ENCODE data around the gene MANBA. TPM values are rescaled to one million over a fixed set of nuclear protein-coding genes. Genes with fewer than 3 reads are reported as not detected.

The MANBA gene
- total RNA-seq, 1 experiment from 2014 or later, result 14.5 TPM

DNA sequence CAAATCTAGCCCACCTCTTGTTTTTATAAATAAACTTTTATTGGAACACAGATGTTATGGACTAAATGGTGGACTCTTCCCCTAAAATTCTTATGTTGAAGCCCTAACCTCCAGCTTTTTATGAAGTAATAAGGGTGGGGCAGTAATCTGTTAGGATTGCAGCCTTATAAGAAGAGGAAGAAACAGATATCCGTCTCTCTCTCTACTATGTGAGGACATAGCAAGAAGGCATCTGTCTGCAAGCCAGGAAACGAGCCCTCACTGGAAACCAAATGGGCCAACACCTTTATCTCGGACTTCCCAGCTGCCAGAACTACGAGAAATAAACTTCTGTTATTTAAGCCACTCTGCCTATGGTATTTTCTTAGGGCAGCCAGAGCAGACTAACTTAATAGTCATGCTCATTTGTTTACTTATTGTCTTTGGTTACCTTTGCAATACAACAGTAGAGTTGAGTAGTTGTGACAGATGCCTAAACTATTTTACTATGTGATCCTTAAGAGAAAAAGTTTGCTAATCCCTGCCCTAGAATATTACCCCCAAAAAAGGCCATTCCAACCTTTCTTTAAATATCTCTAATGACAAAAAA lies 67.4 kb downstream of the MANBA start:
- TF ChIP-seq SIN3A (IDR thresholded peaks at IDR 0.05; ENCODE audit: borderline replicate concordance, insufficient read depth, low read depth, low read length), result no peak
- TF ChIP-seq, protein P1, sequence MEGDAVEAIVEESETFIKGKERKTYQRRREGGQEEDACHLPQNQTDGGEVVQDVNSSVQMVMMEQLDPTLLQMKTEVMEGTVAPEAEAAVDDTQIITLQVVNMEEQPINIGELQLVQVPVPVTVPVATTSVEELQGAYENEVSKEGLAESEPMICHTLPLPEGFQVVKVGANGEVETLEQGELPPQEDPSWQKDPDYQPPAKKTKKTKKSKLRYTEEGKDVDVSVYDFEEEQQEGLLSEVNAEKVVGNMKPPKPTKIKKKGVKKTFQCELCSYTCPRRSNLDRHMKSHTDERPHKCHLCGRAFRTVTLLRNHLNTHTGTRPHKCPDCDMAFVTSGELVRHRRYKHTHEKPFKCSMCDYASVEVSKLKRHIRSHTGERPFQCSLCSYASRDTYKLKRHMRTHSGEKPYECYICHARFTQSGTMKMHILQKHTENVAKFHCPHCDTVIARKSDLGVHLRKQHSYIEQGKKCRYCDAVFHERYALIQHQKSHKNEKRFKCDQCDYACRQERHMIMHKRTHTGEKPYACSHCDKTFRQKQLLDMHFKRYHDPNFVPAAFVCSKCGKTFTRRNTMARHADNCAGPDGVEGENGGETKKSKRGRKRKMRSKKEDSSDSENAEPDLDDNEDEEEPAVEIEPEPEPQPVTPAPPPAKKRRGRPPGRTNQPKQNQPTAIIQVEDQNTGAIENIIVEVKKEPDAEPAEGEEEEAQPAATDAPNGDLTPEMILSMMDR (IDR thresholded peaks at IDR 0.05), result no peak
- TF ChIP-seq POLR2AphosphoS5 (IDR thresholded peaks at IDR 0.05; ENCODE audit: low read depth, low read length), result no peak

DNA sequence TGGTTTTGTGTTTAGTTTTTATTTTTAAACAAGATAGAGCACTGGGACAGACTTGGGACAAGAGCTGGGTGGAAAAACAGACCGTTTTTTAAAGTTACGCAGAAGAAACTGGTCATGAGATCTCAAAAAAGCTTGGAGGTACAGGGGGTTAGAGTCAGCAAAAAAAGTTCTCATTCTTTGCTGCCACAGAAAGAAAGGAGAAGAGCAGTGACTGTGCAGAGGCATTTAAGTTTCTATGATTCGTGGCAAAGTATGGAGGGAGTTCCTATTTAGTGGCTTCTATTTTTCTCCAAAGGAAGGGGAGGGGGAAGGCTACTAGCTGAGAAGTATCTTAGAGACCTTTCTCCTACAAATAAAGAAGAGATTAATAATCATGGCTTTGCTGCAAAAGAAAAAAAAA lies 68.3 kb downstream of the MANBA start:
- ChIA-PET POLR2A (no interaction called here), CTCF (interaction anchor here (0.7 kb wide), 1 partner anchor 39 kb away, joined by 3 read pairs; no protein-coding TSS in a partner anchor)
- no peaks in the 10 kb centered on the region for H3K27me3 ChIP-seq (ENCODE audit: control insufficient read depth, insufficient read depth, low read length)
- intact Hi-C loops (cut with micrococcal nuclease; ENCODE audit: unreplicated experiment), result no loop called here
- H3K27ac ChIP-seq (ENCODE audit: low read length), result no peak overlapping the region
- no peak for ATAC-seq
- H3K36me3 ChIP-seq (ENCODE audit: control insufficient read depth, insufficient read depth, low read length), result no peaks in the 10 kb centered on the region
- no peaks in the 10 kb centered on the region for H3K4me1 ChIP-seq (ENCODE audit: control insufficient read depth, insufficient read depth, low read length)
- in situ Hi-C loops (cut with HindIII; ENCODE audit: low pct_unique_long_range_greater_than_20kb, low sequenced_read_pairs), result no loop called here
- TF ChIP-seq TCF7L2 (IDR thresholded peaks at IDR 0.05; ENCODE audit: low read depth, low read length) (no peak), SIN3A (IDR thresholded peaks at IDR 0.05; ENCODE audit: borderline replicate concordance, insufficient read depth, low read depth, low read length) (no peak), POLR2AphosphoS5 (IDR thresholded peaks at IDR 0.05; ENCODE audit: low read depth, low read length) (no peak)
- TF ChIP-seq, protein P2, sequence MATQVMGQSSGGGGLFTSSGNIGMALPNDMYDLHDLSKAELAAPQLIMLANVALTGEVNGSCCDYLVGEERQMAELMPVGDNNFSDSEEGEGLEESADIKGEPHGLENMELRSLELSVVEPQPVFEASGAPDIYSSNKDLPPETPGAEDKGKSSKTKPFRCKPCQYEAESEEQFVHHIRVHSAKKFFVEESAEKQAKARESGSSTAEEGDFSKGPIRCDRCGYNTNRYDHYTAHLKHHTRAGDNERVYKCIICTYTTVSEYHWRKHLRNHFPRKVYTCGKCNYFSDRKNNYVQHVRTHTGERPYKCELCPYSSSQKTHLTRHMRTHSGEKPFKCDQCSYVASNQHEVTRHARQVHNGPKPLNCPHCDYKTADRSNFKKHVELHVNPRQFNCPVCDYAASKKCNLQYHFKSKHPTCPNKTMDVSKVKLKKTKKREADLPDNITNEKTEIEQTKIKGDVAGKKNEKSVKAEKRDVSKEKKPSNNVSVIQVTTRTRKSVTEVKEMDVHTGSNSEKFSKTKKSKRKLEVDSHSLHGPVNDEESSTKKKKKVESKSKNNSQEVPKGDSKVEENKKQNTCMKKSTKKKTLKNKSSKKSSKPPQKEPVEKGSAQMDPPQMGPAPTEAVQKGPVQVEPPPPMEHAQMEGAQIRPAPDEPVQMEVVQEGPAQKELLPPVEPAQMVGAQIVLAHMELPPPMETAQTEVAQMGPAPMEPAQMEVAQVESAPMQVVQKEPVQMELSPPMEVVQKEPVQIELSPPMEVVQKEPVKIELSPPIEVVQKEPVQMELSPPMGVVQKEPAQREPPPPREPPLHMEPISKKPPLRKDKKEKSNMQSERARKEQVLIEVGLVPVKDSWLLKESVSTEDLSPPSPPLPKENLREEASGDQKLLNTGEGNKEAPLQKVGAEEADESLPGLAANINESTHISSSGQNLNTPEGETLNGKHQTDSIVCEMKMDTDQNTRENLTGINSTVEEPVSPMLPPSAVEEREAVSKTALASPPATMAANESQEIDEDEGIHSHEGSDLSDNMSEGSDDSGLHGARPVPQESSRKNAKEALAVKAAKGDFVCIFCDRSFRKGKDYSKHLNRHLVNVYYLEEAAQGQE (IDR thresholded peaks at IDR 0.05; ENCODE audit: insufficient read depth in 1 of 2, low read depth in 2 of 2, low read length in 1 of 2), result no peak
- TF ChIP-seq, protein P1 (IDR thresholded peaks at IDR 0.05), result no peak
- H3K4me3 ChIP-seq (ENCODE audit: low read depth in 2 of 2, low read length in 2 of 2), result no peak overlapping the region
- DNase-seq (ENCODE audit: low read depth, low spot score), result no peak
- no TSS peak for BruUV-seq (replicated peaks)
- no peaks in the 10 kb centered on the region for H3K9me3 ChIP-seq (ENCODE audit: control insufficient read depth, insufficient read depth, low read depth, low read length)

More for the DNA sequence above, 67.4 kb downstream of the MANBA start:
- Histone ChIP-seq H3K27me3 (ENCODE audit: control insufficient read depth, insufficient read depth, low read length) (no peaks in the 10 kb centered on the region), H3K4me1 (ENCODE audit: control insufficient read depth, insufficient read depth, low read length) (no peaks in the 10 kb centered on the region), H3K36me3 (ENCODE audit: control insufficient read depth, insufficient read depth, low read length) (no peaks in the 10 kb centered on the region), H3K4me3 (ENCODE audit: low read depth in 2 of 2, low read length in 2 of 2) (no peak overlapping the region), H3K9me3 (ENCODE audit: control insufficient read depth, insufficient read depth, low read depth, low read length) (no peaks in the 10 kb centered on the region), H3K27ac (ENCODE audit: low read length) (no peak overlapping the region)
- in situ Hi-C loops (cut with HindIII; ENCODE audit: low pct_unique_long_range_greater_than_20kb, low sequenced_read_pairs) (no loop called here), intact Hi-C loops (cut with micrococcal nuclease; ENCODE audit: unreplicated experiment) (no loop called here)
- ChIA-PET POLR2A (no interaction called here), CTCF (interaction anchor here (0.7 kb wide), 1 partner anchor 38 kb away, joined by 3 read pairs; no protein-coding TSS in a partner anchor)
- DNase-seq (ENCODE audit: low read depth, low spot score) (no peak), ATAC-seq (no peak)
- no TSS peak for BruUV-seq (replicated peaks)
